RWPE1 (cell line): ENCODE results near the gene RALGPS1.

Experiments
- CTCF ChIA-PET: fragments of 350-600 bp; sonication (Branson Sonifier 250); formaldehyde crosslinking; extraction: SDS; loops from one replicate; lab custom pipeline; 2021; lab: Yijun Ruan, JAX
- POLR2A ChIA-PET: fragments of 400-600 bp; formaldehyde crosslinking; extraction: SDS; loops from one replicate; lab custom pipeline; 2020; ENCODE audit warnings: antibody characterized with exemption; ENCODE audit not compliant: low non-redundant PET; lab: Yijun Ruan, JAX
- DNase-seq: peaks from one replicate; pipeline ENCODE4 v3.0.0; 2012; ENCODE audit warnings: low spot score
- H3K27ac ChIP-seq: fragments of 450-650 bp; 2 replicates; pipeline ENCODE4 v1.5.1; 2017
- CTCF ChIP-seq: fragments of 450-650 bp; conservative IDR thresholded peaks from 2 replicates; pipeline ENCODE4 v1.5.1; 2017; ENCODE audit warnings: low read depth, mild to moderate bottlenecking

The RALGPS1 gene

GRCh38 chr9:127065592-127065991 lies 151.0 kb downstream of the RALGPS1 start:
- peak; percentile 31 for DNase-seq
- POLR2A ChIA-PET = interaction anchor here (0.6 kb wide), 1 partner anchor 1287 kb away, joined by 3 read pairs; no protein-coding TSS in a partner anchor
- TF ChIP-seq CTCF = no peak
- no peak overlapping the region for H3K27ac ChIP-seq
- CTCF ChIA-PET = interaction anchor here (0.6 kb wide), 1 partner anchor 105 kb away, joined by 5 read pairs; no protein-coding TSS in a partner anchor

- no peak for TF ChIP-seq CTCF
- POLR2A ChIA-PET = no interaction called here
- H3K27ac ChIP-seq = no peak overlapping the region
- DNase-seq = no peak
- CTCF ChIA-PET = interaction anchor here (0.6 kb wide), 1 partner anchor 104 kb away, joined by 5 read pairs; no protein-coding TSS in a partner anchor
Measured at GRCh38 chr9:127066060-127066850, 151.7 kb downstream of the RALGPS1 start.

GRCh38 chr9:127066851-127067136 lies 152.2 kb downstream of the RALGPS1 start:
- no peak for DNase-seq
- ChIA-PET CTCF (no interaction called here), POLR2A (no interaction called here)
- no peak for TF ChIP-seq CTCF
- H3K27ac ChIP-seq = no peak overlapping the region

- no peak for TF ChIP-seq CTCF
- POLR2A ChIA-PET = no interaction called here
- CTCF ChIA-PET = no interaction called here
- peak; percentile 49 for DNase-seq
- H3K27ac ChIP-seq = no peak overlapping the region
Measured at GRCh38 chr9:127067603-127068220, 153.1 kb downstream of the RALGPS1 start.

GRCh38 chr9:127074561-127075548 lies 160.3 kb downstream of the RALGPS1 start:
- CTCF ChIA-PET = interaction anchor here (0.6 to 0.7 kb wide), 2 partner anchors 168 to 782 kb away, joined by 3 read pairs; no protein-coding TSS in a partner anchor
- TF ChIP-seq CTCF = no peak
- DNase-seq = no peak
- no peak overlapping the region for H3K27ac ChIP-seq
- POLR2A ChIA-PET = no interaction called here
